ENCODE data around the gene CDK15. TPM values are rescaled to one million over a fixed set of nuclear protein-coding genes. Genes with fewer than 3 reads are reported as not detected.
"Not testable (repeated sequence)": the region's sequence is repeated elsewhere in the genome, so short reads cannot be mapped to it uniquely, and the experiment has no call there.

CDK15 gene
- total RNA-seq, 1 donor from 2014 or later, result 0.07 TPM

DNA sequence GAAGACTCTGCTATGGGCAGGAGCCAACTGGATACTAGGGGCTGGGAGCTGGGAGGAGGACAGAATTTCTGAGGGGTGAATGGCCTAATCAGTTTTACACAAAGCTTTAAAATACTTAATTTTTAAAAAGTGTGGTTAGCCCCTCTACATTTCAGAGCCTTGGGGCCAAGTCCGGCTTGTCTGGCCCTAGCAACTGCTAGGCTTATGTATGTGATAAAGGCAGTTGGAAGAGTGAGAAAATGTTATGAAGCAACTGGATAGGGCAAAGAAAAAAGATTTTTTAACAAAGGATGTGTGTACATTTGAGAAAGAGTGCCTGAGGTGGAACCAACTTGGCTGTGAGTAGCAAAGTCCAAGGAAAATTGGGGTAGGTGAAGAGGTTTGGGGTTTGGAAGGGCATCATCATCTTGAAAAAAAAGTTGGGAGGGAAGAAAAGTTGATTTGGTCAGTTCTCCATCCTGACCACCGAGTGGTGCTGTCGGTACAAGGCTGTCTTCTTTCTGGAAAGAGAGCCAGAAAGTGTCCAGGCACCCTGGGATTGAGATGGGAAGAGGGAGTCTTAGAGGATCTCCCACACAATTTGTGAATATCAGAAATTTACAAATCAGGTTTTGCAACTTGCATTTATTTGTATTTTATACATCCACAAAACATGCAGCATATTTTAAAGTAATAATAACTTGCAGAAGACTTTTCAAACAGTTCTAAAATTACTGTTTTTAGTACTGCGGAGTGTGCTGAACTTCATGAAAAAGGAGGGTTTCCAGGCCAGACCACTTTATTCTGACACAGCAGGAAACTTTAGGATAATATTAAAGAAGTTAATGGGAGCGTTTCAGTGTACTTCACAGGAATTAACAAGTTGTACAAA lies 10.5 kb upstream of the CDK15 start:
- Mint-ChIP-seq H3K27me3 (no peaks in the 10 kb centered on the region), H3K4me3 (ENCODE audit: low read depth) (no peak overlapping the region), H3K4me1 (ENCODE audit: low read depth) (no peaks in the 10 kb centered on the region), H3K27ac (no peak overlapping the region), H3K9me3 (ENCODE audit: low read depth) (no peaks in the 10 kb centered on the region), H3K36me3 (ENCODE audit: insufficient read depth) (no peaks in the 10 kb centered on the region)
- TF ChIP-seq, protein P1, sequence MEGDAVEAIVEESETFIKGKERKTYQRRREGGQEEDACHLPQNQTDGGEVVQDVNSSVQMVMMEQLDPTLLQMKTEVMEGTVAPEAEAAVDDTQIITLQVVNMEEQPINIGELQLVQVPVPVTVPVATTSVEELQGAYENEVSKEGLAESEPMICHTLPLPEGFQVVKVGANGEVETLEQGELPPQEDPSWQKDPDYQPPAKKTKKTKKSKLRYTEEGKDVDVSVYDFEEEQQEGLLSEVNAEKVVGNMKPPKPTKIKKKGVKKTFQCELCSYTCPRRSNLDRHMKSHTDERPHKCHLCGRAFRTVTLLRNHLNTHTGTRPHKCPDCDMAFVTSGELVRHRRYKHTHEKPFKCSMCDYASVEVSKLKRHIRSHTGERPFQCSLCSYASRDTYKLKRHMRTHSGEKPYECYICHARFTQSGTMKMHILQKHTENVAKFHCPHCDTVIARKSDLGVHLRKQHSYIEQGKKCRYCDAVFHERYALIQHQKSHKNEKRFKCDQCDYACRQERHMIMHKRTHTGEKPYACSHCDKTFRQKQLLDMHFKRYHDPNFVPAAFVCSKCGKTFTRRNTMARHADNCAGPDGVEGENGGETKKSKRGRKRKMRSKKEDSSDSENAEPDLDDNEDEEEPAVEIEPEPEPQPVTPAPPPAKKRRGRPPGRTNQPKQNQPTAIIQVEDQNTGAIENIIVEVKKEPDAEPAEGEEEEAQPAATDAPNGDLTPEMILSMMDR (IDR thresholded peaks at IDR 0.05; ENCODE audit: unreplicated experiment), result peak; percentile 80
- no peak for DNase-seq (ENCODE audit: low spot score, unreplicated experiment)

DNA sequence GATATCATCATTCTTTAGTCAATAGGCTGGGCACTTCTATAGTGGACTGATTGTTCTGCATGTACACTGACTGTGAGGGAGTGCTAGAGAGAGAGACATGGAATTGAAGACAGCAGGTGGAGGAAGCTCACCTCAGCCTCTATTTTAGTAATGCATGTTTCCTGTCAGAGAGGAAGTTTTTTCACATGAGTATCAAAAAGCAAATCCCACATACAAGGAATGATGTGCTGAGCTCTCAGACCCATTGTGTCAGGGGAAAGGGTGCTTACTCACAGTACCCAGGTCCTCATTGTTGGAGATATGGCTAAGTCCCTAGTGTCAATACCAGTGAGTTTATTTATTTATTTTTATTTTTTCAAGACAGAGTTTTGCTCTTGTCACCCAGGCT lies 9.9 kb upstream of the CDK15 start:
- Mint-ChIP-seq H3K27ac (no peak overlapping the region), H3K4me1 (ENCODE audit: low read depth) (no peaks in the 10 kb centered on the region), H3K4me3 (ENCODE audit: low read depth) (no peak overlapping the region), H3K36me3 (ENCODE audit: insufficient read depth) (no peaks in the 10 kb centered on the region), H3K9me3 (ENCODE audit: low read depth) (no peaks in the 10 kb centered on the region), H3K27me3 (no peaks in the 10 kb centered on the region)
- no peak for DNase-seq (ENCODE audit: low spot score, unreplicated experiment)
- TF ChIP-seq, protein P1 (IDR thresholded peaks at IDR 0.05; ENCODE audit: unreplicated experiment), result no peak

DNA sequence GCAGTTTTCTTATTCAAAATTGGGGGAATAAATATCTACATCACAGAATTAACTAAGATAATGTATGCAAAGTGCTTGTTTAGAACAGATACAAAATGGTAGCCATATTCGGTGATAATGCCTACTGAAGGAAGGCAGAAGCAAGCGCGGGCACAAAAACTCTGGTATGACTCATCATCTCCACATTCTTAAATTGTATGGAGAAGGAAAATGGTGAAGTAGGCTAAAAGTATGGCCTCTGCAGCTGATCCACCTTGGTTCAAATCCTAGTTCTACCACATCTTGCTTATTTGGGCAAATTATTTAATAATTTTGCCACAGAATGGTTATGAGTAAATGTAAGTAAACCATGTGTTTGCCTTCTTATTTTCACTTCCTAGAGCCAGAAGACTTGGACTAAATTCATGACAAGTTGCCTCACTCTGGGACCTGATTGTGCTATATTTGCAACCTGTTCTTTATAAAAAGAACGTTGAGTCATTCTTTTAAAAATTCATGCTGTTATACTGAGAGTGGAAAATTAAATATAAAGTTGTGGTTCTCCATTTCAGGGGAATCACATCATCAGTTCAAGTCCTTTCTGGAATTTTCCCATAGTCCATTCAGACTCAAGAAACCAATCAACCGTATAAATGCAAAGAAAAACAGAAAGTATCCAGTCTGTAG lies 9.0 kb upstream of the CDK15 start:
- Mint-ChIP-seq H3K27ac (no peak overlapping the region), H3K4me3 (ENCODE audit: low read depth) (no peak overlapping the region), H3K27me3 (no peaks in the 10 kb centered on the region), H3K36me3 (ENCODE audit: insufficient read depth) (no peaks in the 10 kb centered on the region), H3K9me3 (ENCODE audit: low read depth) (no peaks in the 10 kb centered on the region), H3K4me1 (ENCODE audit: low read depth) (no peaks in the 10 kb centered on the region)
- TF ChIP-seq, protein P1 (IDR thresholded peaks at IDR 0.05; ENCODE audit: unreplicated experiment), result no peak
- DNase-seq (ENCODE audit: low spot score, unreplicated experiment), result no peak

DNA sequence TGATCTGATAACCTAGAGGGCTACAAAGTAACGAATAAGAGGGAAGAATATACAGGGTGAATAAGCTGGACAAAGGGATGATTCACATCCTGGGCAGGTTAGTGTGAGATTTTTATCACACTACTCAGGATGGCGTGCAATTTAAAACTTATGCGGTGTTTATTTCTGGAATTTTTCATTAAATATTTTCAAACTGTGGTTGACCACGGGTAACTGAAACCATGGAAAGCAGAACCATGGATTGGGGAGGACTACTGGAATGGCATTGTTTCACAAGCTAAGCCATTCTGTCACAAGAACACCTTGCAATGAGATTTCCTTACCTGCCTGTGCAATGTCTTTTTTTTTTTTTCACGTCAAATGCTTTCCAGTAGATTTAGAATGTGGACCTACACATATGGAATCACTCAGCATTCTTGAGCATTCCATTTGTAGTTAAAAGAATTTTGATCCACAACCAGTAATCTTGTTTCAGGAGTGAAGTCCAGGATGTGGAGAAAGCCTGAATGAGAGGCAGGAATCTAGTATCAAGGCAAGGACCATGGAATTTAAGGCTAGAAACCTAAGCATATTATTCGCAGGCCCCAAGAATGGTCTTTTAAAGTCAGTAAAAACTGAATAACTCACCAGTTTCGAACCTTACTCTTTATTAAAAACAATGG lies 8.0 kb upstream of the CDK15 start:
- no peak for DNase-seq (ENCODE audit: low spot score, unreplicated experiment)
- Mint-ChIP-seq H3K27me3 (no peaks in the 10 kb centered on the region), H3K36me3 (ENCODE audit: insufficient read depth) (no peaks in the 10 kb centered on the region), H3K4me3 (ENCODE audit: low read depth) (no peak overlapping the region), H3K4me1 (ENCODE audit: low read depth) (no peaks in the 10 kb centered on the region), H3K9me3 (ENCODE audit: low read depth) (no peaks in the 10 kb centered on the region), H3K27ac (no peak overlapping the region)
- TF ChIP-seq, protein P1 (IDR thresholded peaks at IDR 0.05; ENCODE audit: unreplicated experiment), result no peak

DNA sequence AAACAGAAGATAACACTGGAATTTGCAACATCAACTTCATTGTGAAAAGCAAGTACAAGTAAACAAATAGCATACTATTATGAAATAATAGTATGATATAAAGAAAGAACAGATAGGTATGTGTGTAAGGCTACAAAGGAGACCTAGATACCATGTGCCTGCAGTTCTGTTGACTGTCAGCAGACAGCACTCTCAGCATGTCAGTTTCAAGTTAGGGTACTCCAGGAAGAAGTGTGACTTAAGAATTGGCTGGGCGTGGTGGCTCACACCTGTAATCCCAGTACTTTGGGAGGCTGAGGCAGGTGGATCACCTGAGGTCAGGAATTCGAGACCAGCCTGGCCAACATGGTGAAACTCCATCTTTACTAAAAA lies 7.4 kb upstream of the CDK15 start:
- TF ChIP-seq, protein P1 (IDR thresholded peaks at IDR 0.05; ENCODE audit: unreplicated experiment), result peak; percentile 38
- H3K27ac Mint-ChIP-seq; DNase-seq (ENCODE audit: low spot score, unreplicated experiment): not testable (repeated sequence)

More for the DNA sequence above, 7.4 kb upstream of the CDK15 start:
- H3K4me1 Mint-ChIP-seq (ENCODE audit: low read depth); H3K9me3 Mint-ChIP-seq (ENCODE audit: low read depth); H3K27me3 Mint-ChIP-seq; H3K4me3 Mint-ChIP-seq (ENCODE audit: low read depth); H3K36me3 Mint-ChIP-seq (ENCODE audit: insufficient read depth): not testable (repeated sequence)
